HL-60 (cell line): ENCODE measurements around the gene HIPK2.

Source experiments
- DNase-seq, 2 experiments: peaks; one replicate each; pipeline ENCODE4 v3.0.0-alpha.2; 2010 to 2020; ENCODE audit warnings: low read depth in 1 of 2, low spot score in 1 of 2
- H3K27ac ChIP-seq: fragments of 250-450 bp; sonication (Bioruptor Pico); replicated peaks from 2 replicates; pipeline ENCODE4 v1.5.1; 2020; ENCODE audit warnings: mild to moderate bottlenecking, moderate library complexity
- H3K27me3 ChIP-seq: fragments of 250-450 bp; sonication (Bioruptor Pico); 2 replicates; pipeline ENCODE4 v1.5.1; 2021; ENCODE audit warnings: mild to moderate bottlenecking, moderate library complexity; ENCODE audit not compliant: insufficient read depth, poor library complexity, severe bottlenecking
- H3K4me3 ChIP-seq: replicated peaks from 2 replicates; pipeline ENCODE4 v1.5.1; 2011; ENCODE audit warnings: mild to moderate bottlenecking, control low read depth, low read length; ENCODE audit not compliant: insufficient read depth
- GABPA ChIP-seq: IDR thresholded peaks from 2 replicates; pipeline ENCODE4 v1.6.1; 2012; ENCODE audit warnings: low read depth
- POLR2AphosphoS5 ChIP-seq: IDR thresholded peaks from 2 replicates; pipeline ENCODE4 v1.6.1; 2012; ENCODE audit warnings: low read depth
- REST ChIP-seq: IDR thresholded peaks from 2 replicates; pipeline ENCODE4 v1.6.1; 2012; ENCODE audit warnings: low read depth; ENCODE audit not compliant: insufficient replicate concordance
- SPI1 ChIP-seq: IDR thresholded peaks from 2 replicates; pipeline ENCODE4 v1.6.1; 2012; ENCODE audit warnings: low read depth, mild to moderate bottlenecking, borderline replicate concordance
- TF ChIP-seq, protein P1 (sequence below): IDR thresholded peaks from one replicate; pipeline ENCODE4 v1.5.1; 2011; ENCODE audit warnings: low read length, control low read depth, inconsistent platforms; ENCODE audit not compliant: insufficient read depth

Gene HIPK2

GRCh38 chr7:139643951-139644585 is 133.7 kb downstream of the HIPK2 start:
- DNase-seq = no peak
- TF ChIP-seq GABPA = no peak
- no peak for TF ChIP-seq SPI1
- TF ChIP-seq, protein P1, sequence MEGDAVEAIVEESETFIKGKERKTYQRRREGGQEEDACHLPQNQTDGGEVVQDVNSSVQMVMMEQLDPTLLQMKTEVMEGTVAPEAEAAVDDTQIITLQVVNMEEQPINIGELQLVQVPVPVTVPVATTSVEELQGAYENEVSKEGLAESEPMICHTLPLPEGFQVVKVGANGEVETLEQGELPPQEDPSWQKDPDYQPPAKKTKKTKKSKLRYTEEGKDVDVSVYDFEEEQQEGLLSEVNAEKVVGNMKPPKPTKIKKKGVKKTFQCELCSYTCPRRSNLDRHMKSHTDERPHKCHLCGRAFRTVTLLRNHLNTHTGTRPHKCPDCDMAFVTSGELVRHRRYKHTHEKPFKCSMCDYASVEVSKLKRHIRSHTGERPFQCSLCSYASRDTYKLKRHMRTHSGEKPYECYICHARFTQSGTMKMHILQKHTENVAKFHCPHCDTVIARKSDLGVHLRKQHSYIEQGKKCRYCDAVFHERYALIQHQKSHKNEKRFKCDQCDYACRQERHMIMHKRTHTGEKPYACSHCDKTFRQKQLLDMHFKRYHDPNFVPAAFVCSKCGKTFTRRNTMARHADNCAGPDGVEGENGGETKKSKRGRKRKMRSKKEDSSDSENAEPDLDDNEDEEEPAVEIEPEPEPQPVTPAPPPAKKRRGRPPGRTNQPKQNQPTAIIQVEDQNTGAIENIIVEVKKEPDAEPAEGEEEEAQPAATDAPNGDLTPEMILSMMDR = no peak
- TF ChIP-seq POLR2AphosphoS5 = no peak
- no peak for TF ChIP-seq REST
- Histone ChIP-seq H3K27me3 (no peaks in the 10 kb centered on the region), H3K4me3 (no peak overlapping the region), H3K27ac (no peak overlapping the region)

GRCh38 chr7:139642283-139642682 is 135.5 kb downstream of the HIPK2 start:
- Histone ChIP-seq H3K4me3 (no peak overlapping the region), H3K27ac (no peak overlapping the region), H3K27me3 (no peaks in the 10 kb centered on the region)
- no peak for DNase-seq
- TF ChIP-seq, protein P1 = no peak
- TF ChIP-seq POLR2AphosphoS5 = no peak
- no peak for TF ChIP-seq REST
- TF ChIP-seq GABPA = no peak
- TF ChIP-seq SPI1 = no peak

DNA sequence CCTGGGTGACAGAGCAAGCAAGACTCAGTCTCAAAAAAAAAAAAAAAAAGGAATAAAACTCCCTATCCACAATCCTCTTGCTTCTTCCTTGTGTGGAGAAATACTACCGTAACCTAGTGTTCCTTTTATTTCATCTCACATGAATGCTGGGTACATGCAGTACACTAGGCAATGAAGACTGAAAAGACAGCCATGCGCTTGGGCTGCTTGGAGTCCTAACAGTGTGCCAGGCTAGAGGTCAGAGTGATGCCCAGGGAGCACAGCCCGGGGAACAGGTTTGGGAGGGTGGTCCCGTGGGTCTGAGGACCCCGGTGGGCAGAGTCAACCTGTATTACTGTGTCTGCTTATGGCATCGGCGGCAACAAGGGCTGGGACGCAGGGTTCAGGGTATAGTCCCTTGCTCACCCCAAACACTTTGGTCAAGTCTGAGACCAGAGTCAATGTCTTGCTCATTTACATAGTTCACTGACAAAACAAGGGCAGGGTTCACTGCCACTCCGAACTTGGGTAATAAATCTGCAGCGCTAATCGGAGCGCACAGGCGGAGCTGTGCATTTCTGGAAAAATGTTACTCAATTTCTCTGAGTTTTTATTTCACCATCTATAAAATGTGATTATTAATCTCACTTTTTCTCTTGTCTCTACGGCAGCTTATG is 136.3 kb downstream of the HIPK2 start:
- Histone ChIP-seq H3K27me3 (no peaks in the 10 kb centered on the region), H3K27ac (no peak overlapping the region), H3K4me3 (no peak overlapping the region)
- no peak for TF ChIP-seq POLR2AphosphoS5
- TF ChIP-seq SPI1 = no peak
- no peak for TF ChIP-seq GABPA
- TF ChIP-seq, protein P1 = no peak
- TF ChIP-seq REST = no peak
- no peak for DNase-seq
